GM12891 (cell line): ENCODE data around the gene ITGA4.

Source experiments
- PAX5 ChIP-seq: IDR thresholded peaks from 2 replicates; pipeline ENCODE4 v1.6.1; 2011; ENCODE audit warnings: low read length, moderate library complexity, mild to moderate bottlenecking; ENCODE audit not compliant: insufficient read depth, severe bottlenecking
- POLR2A ChIP-seq: IDR thresholded peaks from 2 replicates; pipeline ENCODE4 v1.6.1; 2011; ENCODE audit warnings: low read depth, low read length, control low read depth
- POLR2AphosphoS5 ChIP-seq: IDR thresholded peaks from 2 replicates; pipeline ENCODE4 v1.6.1; 2011; ENCODE audit warnings: low read depth, low read length, control low read depth
- POU2F2 ChIP-seq: IDR thresholded peaks from 2 replicates; pipeline ENCODE4 v1.6.1; 2011; ENCODE audit warnings: low read depth, mild to moderate bottlenecking, control low read depth, low read length, moderate library complexity
- SPI1 ChIP-seq: IDR thresholded peaks from 2 replicates; pipeline ENCODE4 v1.6.1; 2011; ENCODE audit warnings: low read depth, low read length, control low read depth
- TAF1 ChIP-seq: IDR thresholded peaks from 2 replicates; pipeline ENCODE4 v1.6.1; 2011; ENCODE audit warnings: low read depth, low read length, control low read depth

GRCh38 chr2:181554061-181554830 lies 97.1 kb downstream of the ITGA4 start:
- TF ChIP-seq SPI1, result no peak
- no peak for TF ChIP-seq POLR2A
- no peak for TF ChIP-seq POLR2AphosphoS5
- no peak for TF ChIP-seq TAF1
- no peak for TF ChIP-seq POU2F2
- no peak for TF ChIP-seq PAX5
